ENCODE measurements around the gene LIME1. TPM values are rescaled to one million over a fixed set of nuclear protein-coding genes. Genes with fewer than 3 reads are reported as not detected.

The LIME1 gene
- total RNA-seq, 4 donors from 2014 or later = 11.4 to 51.9 (median 17.6) TPM

DNA sequence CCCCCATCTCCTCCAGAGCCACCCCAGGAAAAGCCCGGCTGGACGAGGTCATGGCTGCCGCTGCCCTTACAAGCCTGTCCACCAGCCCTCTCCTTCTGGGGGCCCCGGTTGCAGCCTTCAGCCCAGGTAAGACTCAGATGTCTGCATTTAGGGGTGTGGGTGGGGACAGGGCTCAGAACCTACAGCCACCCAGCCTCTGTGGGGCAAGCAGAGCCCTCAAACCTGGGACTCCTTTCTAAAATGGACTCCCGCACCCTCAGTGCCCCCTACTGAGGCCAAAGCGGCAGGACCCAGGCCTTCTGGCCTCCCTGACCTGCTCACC lies 4.9 kb downstream of the LIME1 start:
- DNase-seq (ENCODE audit: low spot score in 2 of 2) = no peak
- Histone ChIP-seq H3K4me3 (peak overlapping the region; percentile 60 to 92 (median 70)), H3K36me3 (peaks cover 0 to 48% (median 4%) of the 10 kb centered on the region in 3 donors), H3K27me3 (no peaks in the 10 kb centered on the region), H3K9me3 (no peaks in the 10 kb centered on the region), H3K4me1 (peaks cover 0 to 71% (median 30%) of the 10 kb centered on the region in 4 donors), H3K27ac (peak overlapping the region; percentile 94 to 99 (median 96))
- 24 to 26% methylated on average over 6 of the region's 6 CpGs for WGBS, 2 donors
- TF ChIP-seq EP300 (IDR thresholded peaks at IDR 0.05) (no peak), POLR2A (IDR thresholded peaks at IDR 0.05) (no peak)
- TF ChIP-seq, protein P1, sequence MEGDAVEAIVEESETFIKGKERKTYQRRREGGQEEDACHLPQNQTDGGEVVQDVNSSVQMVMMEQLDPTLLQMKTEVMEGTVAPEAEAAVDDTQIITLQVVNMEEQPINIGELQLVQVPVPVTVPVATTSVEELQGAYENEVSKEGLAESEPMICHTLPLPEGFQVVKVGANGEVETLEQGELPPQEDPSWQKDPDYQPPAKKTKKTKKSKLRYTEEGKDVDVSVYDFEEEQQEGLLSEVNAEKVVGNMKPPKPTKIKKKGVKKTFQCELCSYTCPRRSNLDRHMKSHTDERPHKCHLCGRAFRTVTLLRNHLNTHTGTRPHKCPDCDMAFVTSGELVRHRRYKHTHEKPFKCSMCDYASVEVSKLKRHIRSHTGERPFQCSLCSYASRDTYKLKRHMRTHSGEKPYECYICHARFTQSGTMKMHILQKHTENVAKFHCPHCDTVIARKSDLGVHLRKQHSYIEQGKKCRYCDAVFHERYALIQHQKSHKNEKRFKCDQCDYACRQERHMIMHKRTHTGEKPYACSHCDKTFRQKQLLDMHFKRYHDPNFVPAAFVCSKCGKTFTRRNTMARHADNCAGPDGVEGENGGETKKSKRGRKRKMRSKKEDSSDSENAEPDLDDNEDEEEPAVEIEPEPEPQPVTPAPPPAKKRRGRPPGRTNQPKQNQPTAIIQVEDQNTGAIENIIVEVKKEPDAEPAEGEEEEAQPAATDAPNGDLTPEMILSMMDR (IDR thresholded peaks at IDR 0.05) = no peak

DNA sequence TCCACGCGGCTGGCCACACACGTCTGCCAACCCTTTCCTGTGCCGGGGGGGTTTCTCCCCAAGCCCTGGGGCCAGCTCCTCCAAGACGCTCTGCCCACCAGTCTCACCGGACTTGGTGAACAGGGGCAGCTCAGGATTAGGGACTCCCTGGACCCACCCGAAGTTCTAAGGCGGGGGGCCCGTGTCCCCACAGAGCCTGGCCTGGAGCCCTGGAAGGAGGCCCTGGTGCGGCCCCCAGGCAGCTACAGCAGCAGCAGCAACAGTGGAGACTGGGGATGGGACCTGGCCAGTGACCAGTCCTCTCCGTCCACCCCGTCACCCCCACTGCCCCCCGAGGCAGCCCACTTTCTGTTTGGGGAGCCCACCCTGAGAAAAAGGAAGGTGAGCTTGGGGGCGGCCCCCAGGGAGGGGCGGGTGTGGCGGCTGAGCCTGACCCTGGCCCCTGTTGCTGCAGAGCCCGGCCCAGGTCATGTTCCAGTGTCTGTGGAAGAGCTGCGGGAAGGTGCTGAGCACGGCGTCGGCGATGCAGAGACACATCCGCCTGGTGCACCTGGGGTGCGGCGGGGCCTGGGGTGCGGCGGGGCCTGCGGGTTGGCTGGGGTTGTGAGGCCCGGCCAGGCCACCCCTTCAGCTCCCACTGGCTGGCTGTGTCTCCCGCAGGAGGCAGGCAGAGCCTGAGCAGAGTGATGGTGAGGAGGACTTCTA lies 5.4 kb downstream of the LIME1 start:
- TF ChIP-seq POLR2A (IDR thresholded peaks at IDR 0.05) (no peak), EP300 (IDR thresholded peaks at IDR 0.05) (no peak)
- H3K4me1 ChIP-seq = peaks cover 0 to 66% (median 29%) of the 10 kb centered on the region in 4 donors
- no peak for DNase-seq (ENCODE audit: low spot score in 2 of 2)
- peaks cover 0 to 48% (median 4%) of the 10 kb centered on the region in 3 donors for H3K36me3 ChIP-seq
- no peaks in the 10 kb centered on the region for H3K9me3 ChIP-seq
- WGBS, 2 donors = 62 to 69% methylated on average over 19 to 21 of the region's 30 CpGs
- peak overlapping the region in 1 of 4 donors; percentile 92 for H3K4me3 ChIP-seq
- H3K27me3 ChIP-seq = no peaks in the 10 kb centered on the region
- peak overlapping the region; percentile 94 to 99 (median 96) for H3K27ac ChIP-seq

DNA sequence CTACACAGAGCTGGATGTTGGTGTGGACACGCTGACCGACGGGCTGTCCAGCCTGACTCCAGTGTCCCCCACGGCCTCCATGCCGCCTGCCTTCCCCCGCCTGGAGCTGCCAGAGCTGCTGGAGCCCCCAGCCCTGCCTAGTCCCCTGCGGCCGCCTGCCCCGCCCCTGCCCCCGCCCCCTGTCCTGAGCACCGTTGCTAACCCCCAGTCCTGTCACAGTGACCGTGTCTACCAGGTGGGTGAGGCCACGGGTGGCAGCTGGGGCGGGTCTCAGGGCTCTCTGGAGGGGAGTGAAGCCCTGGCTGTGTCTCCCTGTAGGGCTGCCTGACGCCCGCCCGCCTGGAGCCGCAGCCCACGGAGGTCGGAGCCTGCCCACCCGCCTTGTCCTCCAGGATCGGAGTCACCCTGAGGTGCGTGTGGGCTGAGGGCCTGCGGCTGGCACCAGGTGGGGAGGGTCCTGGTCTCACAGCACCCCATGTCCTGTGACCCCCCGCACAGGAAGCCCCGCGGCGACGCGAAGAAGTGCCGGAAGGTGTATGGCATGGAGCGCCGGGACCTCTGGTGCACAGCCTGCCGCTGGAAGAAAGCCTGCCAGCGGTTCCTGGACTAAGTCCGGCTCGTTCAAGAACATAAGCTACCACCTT lies 6.0 kb downstream of the LIME1 start:
- no peak overlapping the region for H3K4me3 ChIP-seq
- no peaks in the 10 kb centered on the region for H3K27me3 ChIP-seq
- H3K36me3 ChIP-seq = peaks cover 0 to 48% (median 4%) of the 10 kb centered on the region in 3 donors
- DNase-seq (ENCODE audit: low spot score in 2 of 2) = no peak
- peaks cover 0 to 59% (median 27%) of the 10 kb centered on the region in 4 donors for H3K4me1 ChIP-seq
- peak overlapping the region in 1 of 4 donors; percentile 99 for H3K27ac ChIP-seq
- no peak for TF ChIP-seq POLR2A (IDR thresholded peaks at IDR 0.05)
- TF ChIP-seq EP300 (IDR thresholded peaks at IDR 0.05) = no peak
- TF ChIP-seq, protein P1 (IDR thresholded peaks at IDR 0.05) = no peak
- WGBS, 2 donors = 86 to 88% methylated on average over 20 to 29 of the region's 37 CpGs
- no peaks in the 10 kb centered on the region for H3K9me3 ChIP-seq

DNA sequence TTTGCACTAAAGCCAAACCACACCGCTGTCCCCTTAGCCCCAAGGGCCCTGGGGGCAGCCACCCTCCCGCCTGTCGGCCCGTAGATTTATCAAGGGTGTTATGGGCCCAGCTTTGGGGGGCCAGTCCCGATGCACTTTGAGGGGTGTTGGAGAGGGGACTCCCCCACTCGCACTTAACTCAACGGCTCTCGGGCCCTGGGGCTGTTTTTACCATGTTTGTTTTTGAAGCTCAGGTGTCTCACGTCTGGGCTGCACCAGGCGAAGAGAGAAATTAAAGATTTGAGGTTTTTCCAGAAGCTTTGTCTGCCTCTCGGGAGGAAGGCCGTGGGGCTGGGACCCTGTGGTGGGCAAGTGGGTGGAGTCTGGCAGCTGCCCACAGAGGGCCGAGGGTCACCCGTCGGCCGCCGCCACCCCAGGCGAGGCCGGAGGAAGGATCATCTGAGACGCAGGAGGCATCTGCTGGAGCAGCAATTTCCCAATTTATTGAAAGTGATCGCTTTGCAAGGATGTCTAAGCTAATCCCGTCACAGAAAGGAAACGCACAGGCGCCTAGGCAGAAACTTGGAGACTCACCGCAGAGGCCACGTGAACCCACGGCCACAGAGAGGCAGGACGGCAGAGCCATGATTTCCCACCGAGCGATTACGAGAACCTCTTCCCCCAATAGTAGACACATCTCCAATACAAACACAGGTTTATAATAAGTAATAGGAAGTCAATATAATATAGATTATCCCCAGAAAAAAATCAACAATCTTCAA lies 6.9 kb downstream of the LIME1 start:
- no peak overlapping the region for H3K27ac ChIP-seq
- DNase-seq (ENCODE audit: low spot score in 2 of 2) = no peak
- H3K4me3 ChIP-seq = no peak overlapping the region
- WGBS, 2 donors = 76 to 77% methylated on average over 31 of the region's 31 CpGs
- peaks cover 0 to 51% (median 20%) of the 10 kb centered on the region in 4 donors for H3K4me1 ChIP-seq
- no peaks in the 10 kb centered on the region for H3K27me3 ChIP-seq
- H3K36me3 ChIP-seq = peaks cover 0 to 48% (median 4%) of the 10 kb centered on the region in 3 donors
- no peak for TF ChIP-seq EP300 (IDR thresholded peaks at IDR 0.05)
- H3K9me3 ChIP-seq = no peaks in the 10 kb centered on the region

DNA sequence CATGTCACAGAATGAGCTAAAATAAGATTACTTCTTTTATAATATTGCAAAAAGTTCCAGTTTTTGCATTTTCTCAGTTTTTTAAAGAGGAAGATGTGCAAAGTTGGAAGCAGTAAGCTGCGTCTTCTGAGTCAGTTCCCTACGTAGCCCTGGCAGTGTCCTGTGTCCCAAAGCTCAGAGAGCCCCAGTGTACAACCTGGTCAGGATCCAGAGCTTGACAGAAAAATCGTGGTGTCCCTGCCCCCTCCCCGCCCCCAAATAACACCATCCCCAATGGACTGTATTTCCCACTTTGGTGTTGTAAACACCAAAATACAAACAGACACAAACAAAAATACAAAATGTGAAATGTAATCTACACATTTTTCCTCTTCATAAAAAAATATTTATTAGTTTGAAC lies 7.7 kb downstream of the LIME1 start:
- Histone ChIP-seq H3K36me3 (peaks cover 0 to 48% (median 4%) of the 10 kb centered on the region in 3 donors), H3K27ac (peak overlapping the region in 2 of 4 donors; percentile 0 to 31), H3K9me3 (no peaks in the 10 kb centered on the region), H3K4me3 (no peak overlapping the region), H3K27me3 (no peaks in the 10 kb centered on the region), H3K4me1 (peaks cover 0 to 43% (median 12%) of the 10 kb centered on the region in 4 donors)
- WGBS, 2 donors = 64 to 72% methylated on average over 4 of the region's 4 CpGs
- TF ChIP-seq POLR2A (IDR thresholded peaks at IDR 0.05) (no peak), EP300 (IDR thresholded peaks at IDR 0.05) (no peak)
- TF ChIP-seq, protein P1 (IDR thresholded peaks at IDR 0.05) = no peak
- DNase-seq (ENCODE audit: low spot score in 2 of 2) = no peak
